ENCODE results near the gene AHCY. TPM values are rescaled to one million over a fixed set of nuclear protein-coding genes. Genes with fewer than 3 reads are reported as not detected.

Gene AHCY
- total RNA-seq, 1 donor from 2014 or later = 194 TPM

- no peak for DNase-seq (ENCODE audit: low read depth)
- TF ChIP-seq CTCF (conservative IDR thresholded peaks at IDR 0.05; ENCODE audit: low read depth, low read length) = no peak
- H3K4me3 ChIP-seq (ENCODE audit: low read depth, low read length) = no peak overlapping the region
Observed at GRCh38 chr20:34231634-34232033, 71.5 kb downstream of the AHCY start.

Other genes with a start within 250 kb of the AHCY start
- gene EIF2S2, start 191.1 kb downstream of the AHCY start, total RNA-seq = 103 and 119 TPM in 2 replicates
- gene ASIP, start 61.9 kb downstream of the AHCY start, total RNA-seq = not detected in 2 replicates
- 42.7 and 43.8 TPM in 2 replicates for gene ITCH, start 59.9 kb upstream of the AHCY start, total RNA-seq
- gene DYNLRB1, start 213.1 kb upstream of the AHCY start, total RNA-seq = 165 and 193 TPM in 2 replicates

Data from epithelial cell of proximal tubule (primary cell).